Measurements from ENCODE around the gene C22orf23.

Gene C22orf23

GRCh38 chr22:37985050-37985585 lies 31.7 kb upstream of the C22orf23 start:
- no peaks in the 10 kb centered on the region for H3F3A ChIP-seq (ENCODE audit: insufficient read depth)
- no peaks in the 10 kb centered on the region for H3K9me2 ChIP-seq (replicated peaks; ENCODE audit: insufficient read depth, low read length)
- no peaks in the 10 kb centered on the region for H4K20me1 ChIP-seq (ENCODE audit: low read depth, low read length)
- no peaks in the 10 kb centered on the region for H3K79me2 ChIP-seq (ENCODE audit: insufficient read depth, low read length)
- no peaks in the 10 kb centered on the region for H3K27me3 ChIP-seq (ENCODE audit: low read length)
- H3K27ac ChIP-seq (ENCODE audit: low read depth, low read length) = no peak overlapping the region
- TF ChIP-seq CTCF (IDR thresholded peaks at IDR 0.05; ENCODE audit: insufficient read depth, low read length, poor library complexity, severe bottlenecking) (no peak), EZH2phosphoT487 (conservative IDR thresholded peaks at IDR 0.05; ENCODE audit: low read length) (no peak)
- H2AFZ ChIP-seq (ENCODE audit: low read depth, low read length, severe bottlenecking) = no peak overlapping the region
- H3K36me3 ChIP-seq (ENCODE audit: low read length) = no peaks in the 10 kb centered on the region
- no peaks in the 10 kb centered on the region for H3K9me3 ChIP-seq (ENCODE audit: insufficient read depth, low read length)
- H3K9ac ChIP-seq (ENCODE audit: low read length) = no peak overlapping the region
- H3K4me3 ChIP-seq (ENCODE audit: insufficient read depth, low read length, poor library complexity, severe bottlenecking) = no peak overlapping the region
- H3K4me2 ChIP-seq (ENCODE audit: low read depth, low read length, poor library complexity, severe bottlenecking) = no peak overlapping the region

- H3K4me3 ChIP-seq (ENCODE audit: insufficient read depth, low read length, poor library complexity, severe bottlenecking) = no peak within 1 kb of the TSS
- H4K20me1 ChIP-seq (ENCODE audit: low read depth, low read length) = no peaks in the 10 kb centered on the region
- no peak within 1 kb of the TSS for H3K9ac ChIP-seq (ENCODE audit: low read length)
- no peaks in the 10 kb centered on the region for H3F3A ChIP-seq (ENCODE audit: insufficient read depth)
- no peak within 1 kb of the TSS for H3K27ac ChIP-seq (ENCODE audit: low read depth, low read length)
- no peaks in the 10 kb centered on the region for H3K79me2 ChIP-seq (ENCODE audit: insufficient read depth, low read length)
- H3K9me3 ChIP-seq (ENCODE audit: insufficient read depth, low read length) = no peaks in the 10 kb centered on the region
- H3K27me3 ChIP-seq (ENCODE audit: low read length) = no peaks in the 10 kb centered on the region
- no peak within 1 kb of the TSS for H3K4me2 ChIP-seq (ENCODE audit: low read depth, low read length, poor library complexity, severe bottlenecking)
- no peak for TF ChIP-seq CTCF (IDR thresholded peaks at IDR 0.05; ENCODE audit: insufficient read depth, low read length, poor library complexity, severe bottlenecking)
- TF ChIP-seq EZH2phosphoT487 (conservative IDR thresholded peaks at IDR 0.05; ENCODE audit: low read length) = no peak
- H3K9me2 ChIP-seq (replicated peaks; ENCODE audit: insufficient read depth, low read length) = no peaks in the 10 kb centered on the region
- H2AFZ ChIP-seq (ENCODE audit: low read depth, low read length, severe bottlenecking) = no peak within 1 kb of the TSS
- H3K36me3 ChIP-seq (ENCODE audit: low read length) = no peaks in the 10 kb centered on the region
Measured at GRCh38 chr22:37983860-37984791, 30.7 kb upstream of the C22orf23 start, which contains the start of gene SOX10. Gene SOX10 (minus strand): TSS chr22:37984555. CDS start chr22:37983784, 771 bp downstream.

- Histone ChIP-seq H3K9me3 (ENCODE audit: insufficient read depth, low read length) (no peaks in the 10 kb centered on the region), H3F3A (ENCODE audit: insufficient read depth) (no peaks in the 10 kb centered on the region), H3K9me2 (replicated peaks; ENCODE audit: insufficient read depth, low read length) (no peaks in the 10 kb centered on the region), H3K27me3 (ENCODE audit: low read length) (no peaks in the 10 kb centered on the region), H3K36me3 (ENCODE audit: low read length) (no peaks in the 10 kb centered on the region), H2AFZ (ENCODE audit: low read depth, low read length, severe bottlenecking) (no peak overlapping the region), H3K27ac (ENCODE audit: low read depth, low read length) (no peak overlapping the region), H3K4me2 (ENCODE audit: low read depth, low read length, poor library complexity, severe bottlenecking) (no peak overlapping the region), H3K4me3 (ENCODE audit: insufficient read depth, low read length, poor library complexity, severe bottlenecking) (no peak overlapping the region), H3K9ac (ENCODE audit: low read length) (no peak overlapping the region), H4K20me1 (ENCODE audit: low read depth, low read length) (no peaks in the 10 kb centered on the region), H3K79me2 (ENCODE audit: insufficient read depth, low read length) (no peaks in the 10 kb centered on the region)
- TF ChIP-seq EZH2phosphoT487 (conservative IDR thresholded peaks at IDR 0.05; ENCODE audit: low read length) (no peak), CTCF (IDR thresholded peaks at IDR 0.05; ENCODE audit: insufficient read depth, low read length, poor library complexity, severe bottlenecking) (peak; percentile 15)
Measured at GRCh38 chr22:37982938-37983859, 29.8 kb upstream of the C22orf23 start.
